Measurements from ENCODE around the gene GNAQ.

DNA sequence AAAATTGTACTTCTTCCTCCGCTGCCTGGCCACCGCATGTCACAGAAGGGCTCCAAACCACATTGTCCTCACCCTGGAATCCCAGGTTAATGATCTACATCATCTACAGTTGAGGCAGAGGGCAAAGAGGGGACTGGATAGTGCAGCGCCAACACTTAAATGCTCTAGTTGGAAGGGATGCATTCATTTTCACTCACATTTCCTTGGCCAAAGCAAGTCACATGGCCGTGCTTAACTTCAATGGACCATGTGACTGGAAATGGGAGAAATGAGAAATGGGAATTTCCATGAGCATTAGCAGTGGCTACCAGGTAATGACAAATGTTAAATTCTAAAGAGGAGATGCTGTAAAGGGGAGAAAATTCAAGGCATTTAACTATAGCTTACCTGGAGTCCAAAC lies 13.3 kb upstream of the GNAQ start:
- TF ChIP-seq, protein P1, sequence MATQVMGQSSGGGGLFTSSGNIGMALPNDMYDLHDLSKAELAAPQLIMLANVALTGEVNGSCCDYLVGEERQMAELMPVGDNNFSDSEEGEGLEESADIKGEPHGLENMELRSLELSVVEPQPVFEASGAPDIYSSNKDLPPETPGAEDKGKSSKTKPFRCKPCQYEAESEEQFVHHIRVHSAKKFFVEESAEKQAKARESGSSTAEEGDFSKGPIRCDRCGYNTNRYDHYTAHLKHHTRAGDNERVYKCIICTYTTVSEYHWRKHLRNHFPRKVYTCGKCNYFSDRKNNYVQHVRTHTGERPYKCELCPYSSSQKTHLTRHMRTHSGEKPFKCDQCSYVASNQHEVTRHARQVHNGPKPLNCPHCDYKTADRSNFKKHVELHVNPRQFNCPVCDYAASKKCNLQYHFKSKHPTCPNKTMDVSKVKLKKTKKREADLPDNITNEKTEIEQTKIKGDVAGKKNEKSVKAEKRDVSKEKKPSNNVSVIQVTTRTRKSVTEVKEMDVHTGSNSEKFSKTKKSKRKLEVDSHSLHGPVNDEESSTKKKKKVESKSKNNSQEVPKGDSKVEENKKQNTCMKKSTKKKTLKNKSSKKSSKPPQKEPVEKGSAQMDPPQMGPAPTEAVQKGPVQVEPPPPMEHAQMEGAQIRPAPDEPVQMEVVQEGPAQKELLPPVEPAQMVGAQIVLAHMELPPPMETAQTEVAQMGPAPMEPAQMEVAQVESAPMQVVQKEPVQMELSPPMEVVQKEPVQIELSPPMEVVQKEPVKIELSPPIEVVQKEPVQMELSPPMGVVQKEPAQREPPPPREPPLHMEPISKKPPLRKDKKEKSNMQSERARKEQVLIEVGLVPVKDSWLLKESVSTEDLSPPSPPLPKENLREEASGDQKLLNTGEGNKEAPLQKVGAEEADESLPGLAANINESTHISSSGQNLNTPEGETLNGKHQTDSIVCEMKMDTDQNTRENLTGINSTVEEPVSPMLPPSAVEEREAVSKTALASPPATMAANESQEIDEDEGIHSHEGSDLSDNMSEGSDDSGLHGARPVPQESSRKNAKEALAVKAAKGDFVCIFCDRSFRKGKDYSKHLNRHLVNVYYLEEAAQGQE (IDR thresholded peaks at IDR 0.05; ENCODE audit: low read depth): no peak
- TF ChIP-seq ZBTB7A (IDR thresholded peaks at IDR 0.05; ENCODE audit: low read depth) (no peak), TAF1 (IDR thresholded peaks at IDR 0.05; ENCODE audit: low read depth) (no peak), MAX (IDR thresholded peaks at IDR 0.05) (no peak), CEBPB (IDR thresholded peaks at IDR 0.05) (no peak), YY1 (IDR thresholded peaks at IDR 0.05; ENCODE audit: low read depth) (no peak), EP300 (IDR thresholded peaks at IDR 0.05; ENCODE audit: borderline replicate concordance) (no peak)
- TF ChIP-seq, protein P2, sequence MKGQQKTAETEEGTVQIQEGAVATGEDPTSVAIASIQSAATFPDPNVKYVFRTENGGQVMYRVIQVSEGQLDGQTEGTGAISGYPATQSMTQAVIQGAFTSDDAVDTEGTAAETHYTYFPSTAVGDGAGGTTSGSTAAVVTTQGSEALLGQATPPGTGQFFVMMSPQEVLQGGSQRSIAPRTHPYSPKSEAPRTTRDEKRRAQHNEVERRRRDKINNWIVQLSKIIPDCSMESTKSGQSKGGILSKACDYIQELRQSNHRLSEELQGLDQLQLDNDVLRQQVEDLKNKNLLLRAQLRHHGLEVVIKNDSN (IDR thresholded peaks at IDR 0.05): peak; percentile 58; the same call in 1 of the 2 replicates

Measured in Ishikawa (cell line).